Measurements from ENCODE around the gene ZNF148.

- no peak for TF ChIP-seq REST (IDR thresholded peaks at IDR 0.05; ENCODE audit: insufficient replicate concordance, low read depth)
- no peak for TF ChIP-seq POLR2AphosphoS5 (IDR thresholded peaks at IDR 0.05; ENCODE audit: low read depth)
- no peak for TF ChIP-seq CTCF (IDR thresholded peaks at IDR 0.05; ENCODE audit: insufficient read depth, low read length)
Observed at GRCh38 chr3:125313060-125313635, 62.0 kb downstream of the ZNF148 start.
